WTC11 (cell line): Measurements from ENCODE around the gene OTC. TPM values are rescaled to one million over a fixed set of nuclear protein-coding genes. Genes with fewer than 3 reads are reported as not detected.

Experiments
- ATAC-seq: fragments of 200-7000 bp; cut with Tn5 transposase; 2 replicates; pipeline ENCODE4 v1.10.0; 2021; ENCODE audit warnings: mild to moderate bottlenecking, moderate library complexity
- CTCF ChIA-PET: fragments of 300-600 bp; sonication (Branson Sonifier 250); formaldehyde crosslinking; loops from one replicate; lab custom pipeline; 2021; ENCODE audit warnings: antibody characterized with exemption; lab: Charles Lee
- POLR2A ChIA-PET: fragments of 350-600 bp; sonication (Branson Sonifier 250); formaldehyde crosslinking; loops from one replicate; lab custom pipeline; 2021; ENCODE audit warnings: antibody characterized with exemption; lab: Charles Lee
- DNase-seq: peaks from one replicate; pipeline ENCODE4 v3.0.0; 2021; ENCODE audit warnings: low spot score
- H3K27ac Mint-ChIP-seq: 2 replicates; pipeline ENCODE4 v1.8.0; 2021; ENCODE audit warnings: mixed read lengths
- H3K27me3 Mint-ChIP-seq: 2 replicates; pipeline ENCODE4 v1.8.0; 2021; ENCODE audit warnings: low read depth, mild to moderate bottlenecking, moderate library complexity, mixed read lengths
- H3K36me3 Mint-ChIP-seq: 2 replicates; pipeline ENCODE4 v1.8.0; 2021; ENCODE audit warnings: mixed read lengths
- H3K4me1 Mint-ChIP-seq: 2 replicates; pipeline ENCODE4 v1.8.0; 2022; ENCODE audit warnings: mixed read lengths
- H3K4me3 Mint-ChIP-seq: 2 replicates; pipeline ENCODE4 v1.8.0; 2021; ENCODE audit warnings: mild to moderate bottlenecking, moderate library complexity, mixed read lengths
- H3K9me3 Mint-ChIP-seq: 2 replicates; pipeline ENCODE4 v1.8.0; 2021; ENCODE audit warnings: mixed read lengths
- ESRRA ChIP-seq: sonication (generic); formaldehyde crosslinking; IDR thresholded peaks from 2 replicates; pipeline ENCODE4 v1.8.1; 2022; ENCODE audit warnings: mild to moderate bottlenecking, missing genetic modification reagents, borderline replicate concordance
- GABPB1 ChIP-seq: sonication (generic); formaldehyde crosslinking; IDR thresholded peaks from 2 replicates; pipeline ENCODE4 v1.8.1; 2023; ENCODE audit warnings: mild to moderate bottlenecking, missing genetic modification reagents
- GRHL2 ChIP-seq: fragments of 250-450 bp; sonication (Bioruptor Pico); IDR thresholded peaks from 2 replicates; pipeline ENCODE4 v1.8.0; 2022; ENCODE audit warnings: mild to moderate bottlenecking, moderate library complexity; ENCODE audit not compliant: insufficient replicate concordance, severe bottlenecking
- GTF2I ChIP-seq: fragments of 250-450 bp; sonication (Bioruptor Pico); conservative IDR thresholded peaks from 2 replicates; pipeline ENCODE4 v1.4.0; 2021; ENCODE audit warnings: mild to moderate bottlenecking
- JUN ChIP-seq: sonication (generic); formaldehyde crosslinking; IDR thresholded peaks from 2 replicates; pipeline ENCODE4 v1.8.0; 2023; ENCODE audit warnings: mild to moderate bottlenecking, missing genetic modification reagents
- MYBL2 ChIP-seq: sonication (generic); formaldehyde crosslinking; IDR thresholded peaks from 2 replicates; pipeline ENCODE4 v1.8.1; 2023; ENCODE audit warnings: mild to moderate bottlenecking, moderate library complexity, missing genetic modification reagents
- NR1H2 ChIP-seq: sonication (generic); formaldehyde crosslinking; IDR thresholded peaks from 2 replicates; pipeline ENCODE4 v1.9.0; 2021; ENCODE audit warnings: mild to moderate bottlenecking, moderate library complexity, missing genetic modification reagents
- RELA ChIP-seq: sonication (generic); formaldehyde crosslinking; IDR thresholded peaks from 2 replicates; pipeline ENCODE4 v1.8.1; 2022; ENCODE audit warnings: missing genetic modification reagents, mild to moderate bottlenecking, borderline replicate concordance
- RORB ChIP-seq: fragments of 250-450 bp; sonication (Bioruptor Pico); IDR thresholded peaks from 2 replicates; pipeline ENCODE4 v1.9.0; 2021; ENCODE audit warnings: mild to moderate bottlenecking
- total RNA-seq: library from RNA; stranded (reverse); gene quantifications from 3 replicates; pipeline ENCODE4 v1.2.3, GENCODE V29; 2021
- TF ChIP-seq, protein P1 (sequence below): fragments of 250-450 bp; sonication (Bioruptor Pico); IDR thresholded peaks from 2 replicates; pipeline ENCODE4 v2.1.2; 2022; ENCODE audit warnings: mild to moderate bottlenecking, moderate library complexity
- TF ChIP-seq, protein P2 (sequence below): fragments of 200-600 bp; IDR thresholded peaks from 2 replicates; pipeline ENCODE4 v1.8.0; 2022; ENCODE audit warnings: antibody characterized with exemption
- TF ChIP-seq, protein P3 (sequence below): sonication (generic); formaldehyde crosslinking; IDR thresholded peaks from 2 replicates; pipeline ENCODE4 v1.8.1; 2023; ENCODE audit warnings: mild to moderate bottlenecking, missing genetic modification reagents, moderate library complexity
- TF ChIP-seq, protein P4 (sequence below): sonication (generic); formaldehyde crosslinking; conservative IDR thresholded peaks from 2 replicates; pipeline ENCODE4 v1.8.1; 2022; ENCODE audit warnings: mild to moderate bottlenecking, missing genetic modification reagents
- TF ChIP-seq, protein P5 (sequence below): fragments of 250-450 bp; sonication (Bioruptor Pico); IDR thresholded peaks from 2 replicates; pipeline ENCODE4 v1.8.0; 2021; ENCODE audit warnings: mild to moderate bottlenecking
- TF ChIP-seq, protein P6 (sequence below): sonication (generic); formaldehyde crosslinking; IDR thresholded peaks from 2 replicates; pipeline ENCODE4 v1.8.1; 2023; ENCODE audit warnings: mild to moderate bottlenecking, missing genetic modification reagents, moderate library complexity
- TF ChIP-seq, protein P7 (sequence below): sonication (generic); formaldehyde crosslinking; IDR thresholded peaks from 2 replicates; pipeline ENCODE4 v1.8.0; 2022; ENCODE audit warnings: missing genetic modification reagents
- TF ChIP-seq, protein P8 (sequence below): sonication (generic); formaldehyde crosslinking; IDR thresholded peaks from 2 replicates; pipeline ENCODE4 v1.8.1; 2022; ENCODE audit warnings: missing genetic modification reagents, borderline replicate concordance

Gene OTC
- total RNA-seq, 1 experiment from 2014 or later = not detected

DNA sequence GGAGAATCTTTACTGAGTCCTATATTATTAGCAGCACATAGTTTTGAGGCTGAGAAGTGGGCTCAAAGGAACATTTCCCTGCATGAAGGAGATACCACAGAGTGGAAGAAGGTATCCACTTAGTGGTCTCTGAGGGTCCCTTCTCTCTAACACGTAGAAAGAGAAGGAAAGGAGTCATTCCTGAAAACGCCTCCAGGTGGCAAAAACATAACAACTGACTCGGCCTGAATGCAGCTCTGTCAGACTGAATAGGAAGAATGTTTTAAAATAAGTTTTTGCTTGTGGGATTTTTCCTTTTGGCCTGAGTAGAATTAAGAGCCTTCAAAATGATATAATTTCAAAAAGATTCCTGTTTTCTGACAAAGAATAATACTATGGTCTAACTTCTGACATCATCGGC lies 48.4 kb upstream of the OTC start:
- CTCF ChIA-PET = interaction anchor here (0.7 to 2.7 kb wide), 3 partner anchors 11 to 41 kb away, joined by 3 to 7 read pairs (median 7); partner anchors contain the start of gene RPGR
- H3K9me3 Mint-ChIP-seq = no peaks in the 10 kb centered on the region
- no peaks in the 10 kb centered on the region for H3K36me3 Mint-ChIP-seq
- no peak overlapping the region for H3K4me3 Mint-ChIP-seq
- DNase-seq = peak; percentile 10
- no peak overlapping the region for H3K27ac Mint-ChIP-seq
- TF ChIP-seq, protein P1, sequence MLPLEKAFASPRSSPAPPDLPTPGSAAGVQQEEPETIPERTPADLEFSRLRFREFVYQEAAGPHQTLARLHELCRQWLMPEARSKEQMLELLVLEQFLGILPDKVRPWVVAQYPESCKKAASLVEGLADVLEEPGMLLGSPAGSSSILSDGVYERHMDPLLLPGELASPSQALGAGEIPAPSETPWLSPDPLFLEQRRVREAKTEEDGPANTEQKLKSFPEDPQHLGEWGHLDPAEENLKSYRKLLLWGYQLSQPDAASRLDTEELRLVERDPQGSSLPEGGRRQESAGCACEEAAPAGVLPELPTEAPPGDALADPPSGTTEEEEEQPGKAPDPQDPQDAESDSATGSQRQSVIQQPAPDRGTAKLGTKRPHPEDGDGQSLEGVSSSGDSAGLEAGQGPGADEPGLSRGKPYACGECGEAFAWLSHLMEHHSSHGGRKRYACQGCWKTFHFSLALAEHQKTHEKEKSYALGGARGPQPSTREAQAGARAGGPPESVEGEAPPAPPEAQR (CRISPR knock-in tag) = no peak
- TF ChIP-seq, protein P2, sequence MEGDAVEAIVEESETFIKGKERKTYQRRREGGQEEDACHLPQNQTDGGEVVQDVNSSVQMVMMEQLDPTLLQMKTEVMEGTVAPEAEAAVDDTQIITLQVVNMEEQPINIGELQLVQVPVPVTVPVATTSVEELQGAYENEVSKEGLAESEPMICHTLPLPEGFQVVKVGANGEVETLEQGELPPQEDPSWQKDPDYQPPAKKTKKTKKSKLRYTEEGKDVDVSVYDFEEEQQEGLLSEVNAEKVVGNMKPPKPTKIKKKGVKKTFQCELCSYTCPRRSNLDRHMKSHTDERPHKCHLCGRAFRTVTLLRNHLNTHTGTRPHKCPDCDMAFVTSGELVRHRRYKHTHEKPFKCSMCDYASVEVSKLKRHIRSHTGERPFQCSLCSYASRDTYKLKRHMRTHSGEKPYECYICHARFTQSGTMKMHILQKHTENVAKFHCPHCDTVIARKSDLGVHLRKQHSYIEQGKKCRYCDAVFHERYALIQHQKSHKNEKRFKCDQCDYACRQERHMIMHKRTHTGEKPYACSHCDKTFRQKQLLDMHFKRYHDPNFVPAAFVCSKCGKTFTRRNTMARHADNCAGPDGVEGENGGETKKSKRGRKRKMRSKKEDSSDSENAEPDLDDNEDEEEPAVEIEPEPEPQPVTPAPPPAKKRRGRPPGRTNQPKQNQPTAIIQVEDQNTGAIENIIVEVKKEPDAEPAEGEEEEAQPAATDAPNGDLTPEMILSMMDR = no peak
- TF ChIP-seq RELA (CRISPR knock-in tag) = no peak
- TF ChIP-seq, protein P3, sequence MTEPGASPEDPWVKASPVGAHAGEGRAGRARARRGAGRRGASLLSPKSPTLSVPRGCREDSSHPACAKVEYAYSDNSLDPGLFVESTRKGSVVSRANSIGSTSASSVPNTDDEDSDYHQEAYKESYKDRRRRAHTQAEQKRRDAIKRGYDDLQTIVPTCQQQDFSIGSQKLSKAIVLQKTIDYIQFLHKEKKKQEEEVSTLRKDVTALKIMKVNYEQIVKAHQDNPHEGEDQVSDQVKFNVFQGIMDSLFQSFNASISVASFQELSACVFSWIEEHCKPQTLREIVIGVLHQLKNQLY (CRISPR knock-in tag) = no peak
- TF ChIP-seq GTF2I (CRISPR knock-in tag) = no peak
- TF ChIP-seq NR1H2 = no peak
- TF ChIP-seq GRHL2 = no peak
- no peaks in the 10 kb centered on the region for H3K4me1 Mint-ChIP-seq
- POLR2A ChIA-PET = no interaction called here
- peak; percentile 56 for ATAC-seq
- no peaks in the 10 kb centered on the region for H3K27me3 Mint-ChIP-seq

DNA sequence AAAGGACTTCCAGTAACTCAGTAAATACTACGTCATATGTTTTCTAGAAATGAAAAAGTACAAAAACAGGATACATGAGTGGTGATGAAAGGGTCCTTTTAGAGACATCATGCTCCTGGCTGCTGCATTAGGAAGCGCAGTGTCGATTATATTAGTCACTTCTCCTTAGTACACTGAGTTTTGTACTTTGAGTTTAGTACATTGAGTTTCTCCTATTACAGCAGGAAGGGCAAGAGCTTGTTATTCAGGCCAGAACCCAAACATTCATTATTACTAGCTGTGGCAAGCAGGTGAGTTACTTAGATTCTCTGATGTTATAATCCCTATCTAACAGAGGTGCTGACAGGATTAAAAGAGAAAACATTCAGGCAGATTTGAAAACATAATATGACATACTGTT lies 46.4 kb upstream of the OTC start:
- CTCF ChIA-PET = interaction anchor here (2.7 kb wide), 1 partner anchor 21 kb away, joined by 7 read pairs; the partner anchor contains the start of gene RPGR

DNA sequence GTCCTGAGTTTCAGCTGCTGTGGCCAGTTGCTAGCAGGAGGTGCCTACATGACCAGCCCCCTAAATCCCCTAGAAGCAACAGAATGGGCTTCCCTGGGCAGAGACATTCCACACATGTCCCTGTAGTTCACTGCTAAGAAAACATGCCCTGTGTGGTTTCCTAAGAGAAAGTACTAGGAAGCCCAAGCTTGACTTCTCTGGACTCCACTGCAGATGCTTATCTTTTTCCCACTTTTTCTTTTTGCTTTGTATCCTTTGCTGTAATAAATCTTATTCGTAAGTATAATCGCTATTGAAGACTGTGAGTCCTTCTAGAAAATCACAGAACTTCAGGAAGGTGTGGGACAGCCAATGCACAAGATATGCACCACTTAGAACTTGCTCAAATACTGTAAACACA lies 40.7 kb upstream of the OTC start:
- ChIA-PET CTCF (no interaction called here), POLR2A (no interaction called here)
- Mint-ChIP-seq H3K4me3 (no peak overlapping the region), H3K4me1 (no peaks in the 10 kb centered on the region), H3K27me3 (no peaks in the 10 kb centered on the region), H3K27ac (no peak overlapping the region), H3K9me3 (no peaks in the 10 kb centered on the region), H3K36me3 (no peaks in the 10 kb centered on the region)
- no peak for TF ChIP-seq GRHL2
- TF ChIP-seq, protein P4, sequence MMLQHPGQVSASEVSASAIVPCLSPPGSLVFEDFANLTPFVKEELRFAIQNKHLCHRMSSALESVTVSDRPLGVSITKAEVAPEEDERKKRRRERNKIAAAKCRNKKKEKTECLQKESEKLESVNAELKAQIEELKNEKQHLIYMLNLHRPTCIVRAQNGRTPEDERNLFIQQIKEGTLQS (CRISPR knock-in tag) = no peak
- no peak for DNase-seq
- ATAC-seq = no peak

More for the DNA sequence above, 46.4 kb upstream of the OTC start:
- DNase-seq (no peak), ATAC-seq (no peak)
- Mint-ChIP-seq H3K9me3 (no peaks in the 10 kb centered on the region), H3K27ac (no peak overlapping the region), H3K27me3 (no peaks in the 10 kb centered on the region), H3K4me1 (no peaks in the 10 kb centered on the region), H3K4me3 (no peak overlapping the region), H3K36me3 (no peaks in the 10 kb centered on the region)
- no peak for TF ChIP-seq RORB (CRISPR knock-in tag)
- TF ChIP-seq, protein P5, sequence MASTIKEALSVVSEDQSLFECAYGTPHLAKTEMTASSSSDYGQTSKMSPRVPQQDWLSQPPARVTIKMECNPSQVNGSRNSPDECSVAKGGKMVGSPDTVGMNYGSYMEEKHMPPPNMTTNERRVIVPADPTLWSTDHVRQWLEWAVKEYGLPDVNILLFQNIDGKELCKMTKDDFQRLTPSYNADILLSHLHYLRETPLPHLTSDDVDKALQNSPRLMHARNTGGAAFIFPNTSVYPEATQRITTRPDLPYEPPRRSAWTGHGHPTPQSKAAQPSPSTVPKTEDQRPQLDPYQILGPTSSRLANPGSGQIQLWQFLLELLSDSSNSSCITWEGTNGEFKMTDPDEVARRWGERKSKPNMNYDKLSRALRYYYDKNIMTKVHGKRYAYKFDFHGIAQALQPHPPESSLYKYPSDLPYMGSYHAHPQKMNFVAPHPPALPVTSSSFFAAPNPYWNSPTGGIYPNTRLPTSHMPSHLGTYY (CRISPR knock-in tag) = no peak
- TF ChIP-seq, protein P6, sequence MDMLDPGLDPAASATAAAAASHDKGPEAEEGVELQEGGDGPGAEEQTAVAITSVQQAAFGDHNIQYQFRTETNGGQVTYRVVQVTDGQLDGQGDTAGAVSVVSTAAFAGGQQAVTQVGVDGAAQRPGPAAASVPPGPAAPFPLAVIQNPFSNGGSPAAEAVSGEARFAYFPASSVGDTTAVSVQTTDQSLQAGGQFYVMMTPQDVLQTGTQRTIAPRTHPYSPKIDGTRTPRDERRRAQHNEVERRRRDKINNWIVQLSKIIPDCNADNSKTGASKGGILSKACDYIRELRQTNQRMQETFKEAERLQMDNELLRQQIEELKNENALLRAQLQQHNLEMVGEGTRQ (CRISPR knock-in tag) = no peak
- POLR2A ChIA-PET = no interaction called here

DNA sequence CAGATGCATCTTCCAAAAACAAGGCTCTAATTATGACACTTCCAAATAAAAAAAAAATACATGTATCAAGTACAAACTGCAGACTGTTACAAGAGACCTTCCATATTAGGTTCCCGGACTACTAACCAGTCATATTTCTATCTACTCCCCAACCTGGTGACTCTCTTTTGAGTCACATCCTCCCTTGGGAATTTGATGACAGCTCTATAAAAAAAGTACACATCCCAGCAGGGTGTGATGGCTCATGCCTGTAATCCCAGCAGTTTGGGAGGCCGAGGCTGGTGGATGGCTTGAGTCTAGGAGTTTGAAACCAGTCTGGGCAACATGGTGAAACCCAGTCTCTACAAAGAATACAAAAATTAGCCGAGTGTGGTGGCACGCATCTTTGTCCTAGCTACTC lies 40.0 kb upstream of the OTC start:
- H3K27me3 Mint-ChIP-seq = no peaks in the 10 kb centered on the region
- H3K27ac Mint-ChIP-seq = no peak overlapping the region
- no peak overlapping the region for H3K4me3 Mint-ChIP-seq
- no peak for DNase-seq
- ChIA-PET POLR2A (no interaction called here), CTCF (no interaction called here)
- H3K9me3 Mint-ChIP-seq = no peaks in the 10 kb centered on the region
- no peaks in the 10 kb centered on the region for H3K36me3 Mint-ChIP-seq
- H3K4me1 Mint-ChIP-seq = no peaks in the 10 kb centered on the region
- no peak for ATAC-seq
- TF ChIP-seq, protein P7, sequence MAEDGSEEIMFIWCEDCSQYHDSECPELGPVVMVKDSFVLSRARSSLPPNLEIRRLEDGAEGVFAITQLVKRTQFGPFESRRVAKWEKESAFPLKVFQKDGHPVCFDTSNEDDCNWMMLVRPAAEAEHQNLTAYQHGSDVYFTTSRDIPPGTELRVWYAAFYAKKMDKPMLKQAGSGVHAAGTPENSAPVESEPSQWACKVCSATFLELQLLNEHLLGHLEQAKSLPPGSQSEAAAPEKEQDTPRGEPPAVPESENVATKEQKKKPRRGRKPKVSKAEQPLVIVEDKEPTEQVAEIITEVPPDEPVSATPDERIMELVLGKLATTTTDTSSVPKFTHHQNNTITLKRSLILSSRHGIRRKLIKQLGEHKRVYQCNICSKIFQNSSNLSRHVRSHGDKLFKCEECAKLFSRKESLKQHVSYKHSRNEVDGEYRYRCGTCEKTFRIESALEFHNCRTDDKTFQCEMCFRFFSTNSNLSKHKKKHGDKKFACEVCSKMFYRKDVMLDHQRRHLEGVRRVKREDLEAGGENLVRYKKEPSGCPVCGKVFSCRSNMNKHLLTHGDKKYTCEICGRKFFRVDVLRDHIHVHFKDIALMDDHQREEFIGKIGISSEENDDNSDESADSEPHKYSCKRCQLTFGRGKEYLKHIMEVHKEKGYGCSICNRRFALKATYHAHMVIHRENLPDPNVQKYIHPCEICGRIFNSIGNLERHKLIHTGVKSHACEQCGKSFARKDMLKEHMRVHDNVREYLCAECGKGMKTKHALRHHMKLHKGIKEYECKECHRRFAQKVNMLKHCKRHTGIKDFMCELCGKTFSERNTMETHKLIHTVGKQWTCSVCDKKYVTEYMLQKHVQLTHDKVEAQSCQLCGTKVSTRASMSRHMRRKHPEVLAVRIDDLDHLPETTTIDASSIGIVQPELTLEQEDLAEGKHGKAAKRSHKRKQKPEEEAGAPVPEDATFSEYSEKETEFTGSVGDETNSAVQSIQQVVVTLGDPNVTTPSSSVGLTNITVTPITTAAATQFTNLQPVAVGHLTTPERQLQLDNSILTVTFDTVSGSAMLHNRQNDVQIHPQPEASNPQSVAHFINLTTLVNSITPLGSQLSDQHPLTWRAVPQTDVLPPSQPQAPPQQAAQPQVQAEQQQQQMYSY (CRISPR knock-in tag) = no peak
- TF ChIP-seq RELA (CRISPR knock-in tag) (no peak), ESRRA (no peak), JUN (CRISPR knock-in tag) (no peak), MYBL2 (CRISPR knock-in tag) (no peak), GABPB1 (no peak), GRHL2 (no peak)
- TF ChIP-seq, protein P8, sequence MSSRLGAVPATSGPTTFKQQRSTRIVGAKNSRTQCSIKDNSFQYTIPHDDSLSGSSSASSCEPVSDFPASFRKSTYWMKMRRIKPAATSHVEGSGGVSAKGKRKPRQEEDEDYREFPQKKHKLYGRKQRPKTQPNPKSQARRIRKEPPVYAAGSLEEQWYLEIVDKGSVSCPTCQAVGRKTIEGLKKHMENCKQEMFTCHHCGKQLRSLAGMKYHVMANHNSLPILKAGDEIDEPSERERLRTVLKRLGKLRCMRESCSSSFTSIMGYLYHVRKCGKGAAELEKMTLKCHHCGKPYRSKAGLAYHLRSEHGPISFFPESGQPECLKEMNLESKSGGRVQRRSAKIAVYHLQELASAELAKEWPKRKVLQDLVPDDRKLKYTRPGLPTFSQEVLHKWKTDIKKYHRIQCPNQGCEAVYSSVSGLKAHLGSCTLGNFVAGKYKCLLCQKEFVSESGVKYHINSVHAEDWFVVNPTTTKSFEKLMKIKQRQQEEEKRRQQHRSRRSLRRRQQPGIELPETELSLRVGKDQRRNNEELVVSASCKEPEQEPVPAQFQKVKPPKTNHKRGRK (CRISPR knock-in tag) = no peak
